Mesothelial cell of epicardium (in vitro differentiated cells): ENCODE measurements around the gene TNFAIP8L1. TPM values are rescaled to one million over a fixed set of nuclear protein-coding genes. Genes with fewer than 3 reads are reported as not detected.

Experiments
- DNase-seq, 2 experiments: peaks; one replicate each; pipeline ENCODE4 v3.0.0; 2021; ENCODE audit warnings: low spot score in 2 of 2; ENCODE audit not compliant: unreplicated experiment in 2 of 2
- H3K27ac Mint-ChIP-seq: 2 replicates; pipeline ENCODE4 v1.8.0; 2021; ENCODE audit warnings: mixed read lengths
- H3K27me3 Mint-ChIP-seq: 2 replicates; pipeline ENCODE4 v1.8.0; 2021; ENCODE audit warnings: low read depth, mixed read lengths
- H3K36me3 Mint-ChIP-seq: 2 replicates; pipeline ENCODE4 v1.8.0; 2021; ENCODE audit warnings: mixed read lengths
- H3K4me1 Mint-ChIP-seq: 2 replicates; pipeline ENCODE4 v1.8.0; 2021; ENCODE audit warnings: mixed read lengths
- H3K4me3 Mint-ChIP-seq: 2 replicates; pipeline ENCODE4 v1.8.0; 2021; ENCODE audit warnings: mild to moderate bottlenecking, moderate library complexity, mixed read lengths
- H3K9me3 Mint-ChIP-seq: 2 replicates; pipeline ENCODE4 v1.8.0; 2021; ENCODE audit warnings: mixed read lengths
- total RNA-seq: library from RNA; stranded (reverse); gene quantifications from 3 replicates; pipeline ENCODE4 v1.2.1, GENCODE V29; 2021
- TF ChIP-seq, protein P1 (sequence below): fragments of 200-600 bp; sonication (generic); IDR thresholded peaks from one replicate; pipeline ENCODE4 v1.5.0; 2021; ENCODE audit warnings: antibody characterized with exemption; ENCODE audit not compliant: unreplicated experiment

TNFAIP8L1 gene
- total RNA-seq, 1 donor from 2014 or later, result 8.2 TPM

DNA sequence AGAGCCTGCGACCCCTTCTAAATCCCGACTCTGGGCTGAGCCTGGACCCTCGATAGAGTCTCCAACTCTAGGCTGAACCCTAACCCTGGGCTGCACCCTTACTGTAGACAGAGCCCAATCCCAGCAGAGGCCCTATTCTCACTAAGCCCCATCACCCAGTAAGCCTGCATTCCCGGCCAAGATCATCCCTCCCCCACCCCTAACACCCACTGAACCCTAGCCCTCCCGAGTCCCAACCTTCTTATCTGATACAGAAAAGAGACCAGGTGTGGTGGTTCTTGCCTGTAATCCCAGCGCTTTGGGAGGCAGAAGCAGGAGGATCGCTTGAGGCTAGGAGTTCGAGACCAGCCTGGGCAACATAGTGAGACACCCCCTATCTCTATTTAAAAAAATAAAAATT, 2.6 kb upstream of the TNFAIP8L1 start:
- no peak for DNase-seq
- TF ChIP-seq, protein P1, sequence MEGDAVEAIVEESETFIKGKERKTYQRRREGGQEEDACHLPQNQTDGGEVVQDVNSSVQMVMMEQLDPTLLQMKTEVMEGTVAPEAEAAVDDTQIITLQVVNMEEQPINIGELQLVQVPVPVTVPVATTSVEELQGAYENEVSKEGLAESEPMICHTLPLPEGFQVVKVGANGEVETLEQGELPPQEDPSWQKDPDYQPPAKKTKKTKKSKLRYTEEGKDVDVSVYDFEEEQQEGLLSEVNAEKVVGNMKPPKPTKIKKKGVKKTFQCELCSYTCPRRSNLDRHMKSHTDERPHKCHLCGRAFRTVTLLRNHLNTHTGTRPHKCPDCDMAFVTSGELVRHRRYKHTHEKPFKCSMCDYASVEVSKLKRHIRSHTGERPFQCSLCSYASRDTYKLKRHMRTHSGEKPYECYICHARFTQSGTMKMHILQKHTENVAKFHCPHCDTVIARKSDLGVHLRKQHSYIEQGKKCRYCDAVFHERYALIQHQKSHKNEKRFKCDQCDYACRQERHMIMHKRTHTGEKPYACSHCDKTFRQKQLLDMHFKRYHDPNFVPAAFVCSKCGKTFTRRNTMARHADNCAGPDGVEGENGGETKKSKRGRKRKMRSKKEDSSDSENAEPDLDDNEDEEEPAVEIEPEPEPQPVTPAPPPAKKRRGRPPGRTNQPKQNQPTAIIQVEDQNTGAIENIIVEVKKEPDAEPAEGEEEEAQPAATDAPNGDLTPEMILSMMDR, result no peak
- H3K27me3 Mint-ChIP-seq, result peaks cover 3% of the 10 kb centered on the region
- no peak overlapping the region for H3K27ac Mint-ChIP-seq
- no peaks in the 10 kb centered on the region for H3K9me3 Mint-ChIP-seq
- peak overlapping the region; percentile 64 for H3K4me3 Mint-ChIP-seq
- no peaks in the 10 kb centered on the region for H3K36me3 Mint-ChIP-seq
- H3K4me1 Mint-ChIP-seq, result peaks cover 8% of the 10 kb centered on the region

DNA sequence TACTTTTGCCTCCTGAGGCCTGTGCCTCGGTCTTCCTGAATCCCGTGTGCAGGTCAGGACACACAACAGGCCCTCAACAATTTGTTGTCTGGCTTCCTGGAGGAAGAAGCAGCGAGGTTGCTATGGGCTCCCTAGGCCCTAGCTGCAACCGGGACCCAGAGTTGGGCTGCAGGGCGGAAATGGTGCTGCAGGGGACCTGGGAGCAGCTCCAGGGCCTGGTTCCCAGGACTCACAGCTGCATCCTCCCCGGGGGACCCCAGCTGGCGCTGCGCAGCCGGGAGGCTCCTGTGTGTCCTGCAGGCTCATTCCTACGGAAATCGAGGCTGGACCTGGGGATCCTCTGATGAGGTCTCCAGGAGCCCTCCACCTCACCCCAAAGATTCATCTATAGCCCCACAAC, 999 bp upstream of the TNFAIP8L1 start:
- Mint-ChIP-seq H3K27me3 (peaks cover 3% of the 10 kb centered on the region), H3K4me3 (no peak overlapping the region), H3K4me1 (peaks cover 8% of the 10 kb centered on the region), H3K27ac (no peak overlapping the region), H3K9me3 (no peaks in the 10 kb centered on the region), H3K36me3 (no peaks in the 10 kb centered on the region)
- TF ChIP-seq, protein P1, result no peak
- DNase-seq, result no peak

DNA sequence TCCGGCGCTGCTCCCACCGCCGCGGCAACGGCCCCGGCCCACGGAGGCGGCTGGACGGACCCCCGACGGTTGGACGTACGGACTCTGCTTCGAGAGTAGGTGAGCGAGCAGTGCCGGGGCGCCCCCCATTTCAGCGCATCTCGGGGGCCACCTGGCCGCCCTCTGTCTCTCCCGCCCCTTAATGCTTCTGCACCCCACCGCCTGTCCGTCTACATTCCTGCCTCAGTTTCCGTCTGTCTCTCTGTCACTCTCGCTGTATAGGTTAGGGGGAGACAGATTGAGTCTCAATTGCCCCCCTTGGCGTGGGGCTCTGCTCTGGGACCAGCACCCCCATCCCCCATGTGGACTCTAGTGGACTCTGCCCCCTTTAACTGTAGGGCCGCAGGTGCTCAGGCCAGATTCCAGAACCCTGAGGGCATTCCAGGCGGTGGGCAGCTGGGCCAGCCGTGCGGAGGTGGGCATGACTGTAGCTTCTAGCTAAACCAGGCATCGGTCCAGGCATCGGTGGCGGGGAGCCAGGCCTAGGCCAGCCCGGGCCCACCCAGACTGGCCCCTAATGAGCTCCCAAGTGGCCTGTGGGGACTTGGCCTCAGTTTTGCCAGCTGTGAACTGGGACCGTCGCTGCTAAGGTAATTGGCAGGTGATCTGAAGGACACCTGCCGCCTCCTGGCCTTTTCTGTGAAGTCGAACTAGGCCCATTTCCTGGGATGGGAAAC, 373 bp downstream of the TNFAIP8L1 start:
- Mint-ChIP-seq H3K27ac (no peak overlapping the region), H3K4me1 (peaks cover 8% of the 10 kb centered on the region), H3K36me3 (no peaks in the 10 kb centered on the region), H3K4me3 (peak overlapping the region; percentile 85), H3K9me3 (no peaks in the 10 kb centered on the region), H3K27me3 (peaks cover 3% of the 10 kb centered on the region)
- TF ChIP-seq, protein P1, result no peak
- DNase-seq, result no peak

DNA sequence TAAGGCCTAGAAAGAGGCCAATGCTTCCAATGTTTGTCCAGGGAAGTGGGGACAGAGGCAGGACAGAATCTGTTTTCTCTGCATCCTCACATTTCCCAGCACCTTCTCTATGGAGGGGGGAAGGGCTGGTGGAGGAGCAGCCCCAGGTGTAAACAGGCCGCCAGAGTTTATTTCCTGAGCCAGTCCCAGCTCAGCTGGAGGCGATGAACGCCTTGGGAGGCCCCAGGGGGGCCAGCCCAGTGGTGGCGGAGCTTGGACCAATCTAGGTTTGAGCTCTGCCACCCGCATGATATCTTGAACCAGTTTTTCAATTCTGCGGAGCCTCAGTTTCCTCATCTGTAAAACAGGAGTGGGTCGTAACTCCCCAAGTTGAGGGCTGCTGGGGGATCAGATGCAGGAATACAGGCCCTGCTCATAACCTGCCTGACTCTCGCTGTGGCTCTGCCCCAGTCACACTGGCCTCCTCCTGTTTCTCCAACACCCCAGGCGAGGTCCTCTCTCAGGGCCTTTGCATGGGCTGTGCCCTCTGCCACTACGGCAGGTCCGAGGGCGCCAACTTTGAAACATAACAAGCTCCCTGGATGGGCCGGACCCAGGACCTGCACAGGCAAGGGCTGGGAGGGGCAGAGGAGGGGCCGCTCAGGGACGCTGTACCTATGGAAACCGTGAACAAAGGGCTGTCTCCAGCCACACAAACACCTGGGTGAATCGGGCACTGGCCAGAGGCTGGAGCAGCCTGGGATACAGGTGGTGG, 1.1 kb downstream of the TNFAIP8L1 start:
- Mint-ChIP-seq H3K27ac (no peak overlapping the region), H3K27me3 (peaks cover 3% of the 10 kb centered on the region), H3K4me3 (peak overlapping the region; percentile 85), H3K9me3 (no peaks in the 10 kb centered on the region), H3K4me1 (peaks cover 8% of the 10 kb centered on the region), H3K36me3 (peaks cover 1% of the 10 kb centered on the region)
- no peak for DNase-seq
- TF ChIP-seq, protein P1, result no peak

DNA sequence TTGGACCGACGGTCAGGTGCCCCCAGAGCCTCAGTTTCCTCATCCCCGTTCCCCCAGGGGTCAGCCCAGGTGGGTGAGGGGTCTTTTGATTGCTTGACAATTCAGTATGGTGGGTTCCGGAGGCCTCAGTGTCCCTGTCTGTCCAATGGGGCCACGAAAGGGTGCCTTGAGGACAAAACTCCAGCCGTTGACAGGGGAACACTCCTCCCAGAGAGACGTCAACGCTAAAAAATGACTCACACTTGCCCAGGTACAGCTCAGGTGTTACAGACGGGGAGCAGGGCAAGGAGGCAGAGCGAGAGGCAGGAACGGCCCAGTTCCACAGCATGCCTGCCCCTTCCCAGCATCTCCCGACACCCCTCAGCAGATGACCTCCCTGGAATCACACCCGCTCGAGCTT, 1.8 kb downstream of the TNFAIP8L1 start:
- DNase-seq, result no peak
- Mint-ChIP-seq H3K4me3 (peak overlapping the region; percentile 28), H3K36me3 (peaks cover 1% of the 10 kb centered on the region), H3K27me3 (peaks cover 3% of the 10 kb centered on the region), H3K27ac (no peak overlapping the region), H3K9me3 (no peaks in the 10 kb centered on the region), H3K4me1 (peaks cover 8% of the 10 kb centered on the region)
- TF ChIP-seq, protein P1, result no peak
